Measurements from ENCODE around the gene SYTL2.
"Not testable (repeated sequence)": the region's sequence is repeated elsewhere in the genome, so short reads cannot be mapped to it uniquely, and the experiment has no call there.

The SYTL2 gene

GRCh38 chr11:85810871-85811611 lies at the start of gene SYTL2:
SYTL2 (minus strand) TSS chr11:85811141; CDS start chr11:85757725, 53,416 bp downstream.
- DNase-seq, result peak; percentile 3

- not testable (repeated sequence) for DNase-seq
Observed at GRCh38 chr11:85859541-85859940, 48.6 kb upstream of the SYTL2 start.

- no peak for DNase-seq
Observed at GRCh38 chr11:85857098-85857497, 46.2 kb upstream of the SYTL2 start.

DNA sequence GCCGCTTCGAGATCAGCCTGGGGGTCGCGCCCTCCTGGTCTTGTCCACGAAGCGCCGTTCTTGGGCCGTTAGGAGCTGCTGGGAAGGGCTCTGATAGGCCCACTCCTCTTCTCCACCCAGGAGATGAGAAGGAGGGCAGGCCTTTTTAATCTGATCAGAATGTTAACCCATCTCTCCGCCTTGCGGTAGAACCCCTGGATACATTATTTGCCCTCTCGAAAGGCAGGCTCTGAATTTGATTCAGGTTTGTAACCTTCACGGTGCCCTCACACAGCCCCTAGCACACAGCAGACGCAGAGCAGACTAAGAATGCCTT lies 44.4 kb upstream of the SYTL2 start, which contains the start of gene CCDC83:
CCDC83 (plus strand) TSS at position 43 of the 316 bp plus-strand sequence. CDS start 9,741 bp downstream, outside the sequence.
- no peak for DNase-seq

- peak; percentile 48 for DNase-seq
Observed at GRCh38 chr11:85854557-85855340, 43.8 kb upstream of the SYTL2 start.

DNA sequence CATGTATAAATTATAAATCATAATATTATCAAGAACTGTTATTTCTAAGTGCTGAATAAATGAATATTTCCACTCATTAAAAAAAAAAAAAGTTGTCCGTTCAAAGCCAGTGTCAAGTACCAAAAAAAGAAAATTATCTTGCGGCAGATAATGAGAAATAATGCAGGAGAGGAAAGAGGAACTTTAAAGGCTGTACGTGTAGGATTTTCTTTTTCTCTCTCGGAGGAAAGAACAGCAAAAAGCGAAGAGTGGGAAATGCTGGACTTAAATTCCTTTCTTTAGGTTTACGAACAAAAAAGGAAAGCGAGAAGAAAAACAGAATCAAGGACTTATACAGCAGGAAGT lies 43.2 kb upstream of the SYTL2 start:
- DNase-seq, result no peak

DNA sequence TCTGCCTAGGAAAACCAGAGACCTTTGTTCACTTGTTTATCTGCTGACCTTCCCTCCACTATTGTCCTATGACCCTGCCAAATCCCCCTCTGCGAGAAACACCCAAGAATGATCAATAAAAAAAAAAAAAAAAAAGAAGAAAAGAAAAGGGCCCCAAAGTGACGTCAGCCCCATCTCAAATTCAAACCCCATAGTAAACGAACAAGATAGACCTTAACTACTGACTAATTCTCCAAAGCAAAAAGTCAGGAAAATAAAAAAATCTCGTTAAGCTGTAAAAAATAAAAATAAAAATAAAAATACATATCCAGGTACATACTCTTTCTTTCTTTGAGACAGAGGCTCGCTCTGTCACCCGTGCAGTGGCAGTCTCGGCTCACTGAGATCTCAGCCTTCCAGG lies 42.6 kb upstream of the SYTL2 start:
- DNase-seq, result not testable (repeated sequence)

DNA sequence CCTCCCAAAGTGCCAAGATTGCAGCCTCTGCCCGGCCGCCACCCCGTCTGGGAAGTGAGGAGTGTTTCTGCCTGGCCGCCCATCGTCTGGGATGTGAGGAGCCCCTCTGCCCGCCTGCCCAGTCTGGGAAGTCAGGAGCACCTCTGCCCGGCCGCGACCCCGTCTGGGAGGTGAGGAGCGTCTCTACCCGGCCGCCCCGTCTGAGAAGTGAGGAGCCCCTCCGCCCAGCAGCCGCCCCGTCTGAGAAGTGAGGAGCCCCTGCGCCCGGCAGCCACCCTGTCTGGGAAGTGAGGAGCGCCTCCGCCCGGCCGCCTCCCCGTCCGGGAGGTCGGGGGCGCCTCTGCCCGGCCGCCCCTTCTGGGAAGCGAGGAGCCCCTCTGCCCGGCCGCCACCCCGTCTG lies 41.8 kb upstream of the SYTL2 start:
- DNase-seq, result not testable (repeated sequence)

- DNase-seq, result no peak
Observed at GRCh38 chr11:85848556-85848955, 37.6 kb upstream of the SYTL2 start.

- no peak for DNase-seq
Observed at GRCh38 chr11:85848006-85848405, 37.1 kb upstream of the SYTL2 start.

DNA sequence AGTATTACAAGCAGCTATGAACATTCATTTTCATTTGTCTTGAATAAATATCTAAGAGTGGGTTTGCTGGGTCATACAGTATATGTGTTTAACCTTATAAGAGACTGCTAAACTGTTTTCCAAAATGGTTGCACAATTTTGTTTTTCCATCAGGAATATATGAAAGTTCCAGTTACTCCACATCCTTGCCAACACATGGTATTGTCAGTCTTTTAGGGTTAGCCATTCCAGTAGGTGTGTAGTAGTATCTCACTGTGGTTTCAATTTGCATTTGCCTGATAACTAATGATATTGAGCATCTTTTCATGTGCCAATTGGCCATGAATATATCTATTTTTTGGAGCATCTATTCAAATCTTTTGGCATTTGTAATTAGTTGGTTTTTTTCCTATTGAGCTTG lies 36.5 kb upstream of the SYTL2 start:
- DNase-seq, result no peak

GRCh38 chr11:85845124-85845631 lies 34.2 kb upstream of the SYTL2 start:
- DNase-seq, result no peak

DNA sequence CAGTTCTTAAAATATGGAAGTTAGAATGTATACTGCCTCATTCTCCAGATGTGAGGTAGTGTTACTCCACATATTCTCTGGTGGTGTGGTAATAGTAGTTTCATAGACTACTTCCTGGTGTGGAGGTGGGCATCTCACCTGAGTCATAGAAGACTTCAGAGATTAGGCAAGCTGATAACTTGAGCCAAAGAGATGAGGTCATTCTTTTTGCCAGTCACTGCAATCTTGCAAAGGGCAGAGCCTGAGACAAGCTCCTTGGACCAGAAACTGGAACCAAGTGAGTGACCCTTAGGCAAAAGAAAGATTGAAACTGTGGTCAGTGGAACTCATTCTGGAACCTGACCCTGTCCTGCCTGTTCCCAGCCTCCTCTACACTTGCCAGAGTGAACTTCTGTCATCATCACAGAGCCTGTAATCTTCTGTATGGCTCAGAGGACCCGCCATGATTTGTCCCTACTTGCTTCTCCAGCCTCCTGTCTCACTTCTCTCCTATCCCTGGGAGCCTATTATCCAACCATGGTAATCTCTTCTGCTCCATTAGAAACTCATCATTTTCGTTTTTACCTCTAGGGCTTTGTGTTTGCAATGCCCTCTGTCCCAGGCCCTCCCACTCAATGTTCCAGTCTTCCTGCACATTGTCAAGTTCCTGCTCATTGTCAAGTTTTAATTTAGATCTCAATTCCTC lies 33.6 kb upstream of the SYTL2 start:
- no peak for DNase-seq

- DNase-seq, result no peak
Observed at GRCh38 chr11:85843929-85844328, 33.0 kb upstream of the SYTL2 start.

GRCh38 chr11:85840932-85841331 lies 30.0 kb upstream of the SYTL2 start:
- not testable (repeated sequence) for DNase-seq

DNA sequence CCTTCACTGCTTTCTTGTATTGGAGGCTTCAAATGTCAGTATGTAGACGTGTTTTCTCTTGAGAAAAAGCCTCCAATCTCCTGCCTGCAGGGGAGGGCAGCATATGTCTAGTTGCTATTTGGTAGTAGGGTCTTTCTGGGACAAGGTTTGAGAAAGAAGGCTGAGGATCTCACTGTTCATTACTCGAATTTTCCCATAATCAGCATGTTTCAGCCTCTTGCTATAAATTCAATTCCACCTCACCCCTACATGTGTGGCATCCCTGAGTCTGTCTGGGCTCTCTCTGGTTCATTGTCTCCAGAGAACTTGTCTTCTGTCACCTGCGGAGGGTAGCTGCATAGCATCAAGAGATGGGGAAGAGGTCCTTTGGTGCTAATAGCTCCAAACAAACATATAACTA lies 24.8 kb upstream of the SYTL2 start:
- DNase-seq, result no peak

GRCh38 chr11:85835263-85835662 lies 24.3 kb upstream of the SYTL2 start:
- DNase-seq, result no peak

DNA sequence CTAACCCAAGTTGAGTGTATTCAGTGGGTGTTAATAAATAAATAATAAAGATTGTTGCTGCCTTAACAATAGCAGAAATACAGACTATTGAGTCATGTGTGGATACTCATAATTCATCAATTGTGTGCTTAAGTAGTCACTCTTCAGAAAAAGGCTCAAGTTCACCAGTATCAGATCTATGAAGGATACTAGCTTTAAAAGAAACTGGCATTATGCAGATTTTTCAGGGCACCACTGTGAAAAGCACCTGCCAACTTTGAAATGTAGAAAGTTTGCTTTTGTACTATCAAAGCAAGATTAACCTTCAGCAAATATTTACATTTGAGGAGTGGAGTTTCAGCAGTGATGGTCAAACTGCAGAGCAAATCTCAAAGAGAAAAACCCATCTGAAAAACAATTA lies 20.1 kb upstream of the SYTL2 start:
- no peak for DNase-seq

GRCh38 chr11:85829172-85829571 lies 18.2 kb upstream of the SYTL2 start:
- no peak for DNase-seq

GRCh38 chr11:85828640-85828978 lies 17.7 kb upstream of the SYTL2 start:
- DNase-seq, result no peak

GRCh38 chr11:85827748-85828639 lies 17.1 kb upstream of the SYTL2 start:
- DNase-seq, result no peak

GRCh38 chr11:85826116-85826855 lies 15.3 kb upstream of the SYTL2 start:
- DNase-seq, result no peak
